ENCODE measurements around the gene CAPN3.

DNA sequence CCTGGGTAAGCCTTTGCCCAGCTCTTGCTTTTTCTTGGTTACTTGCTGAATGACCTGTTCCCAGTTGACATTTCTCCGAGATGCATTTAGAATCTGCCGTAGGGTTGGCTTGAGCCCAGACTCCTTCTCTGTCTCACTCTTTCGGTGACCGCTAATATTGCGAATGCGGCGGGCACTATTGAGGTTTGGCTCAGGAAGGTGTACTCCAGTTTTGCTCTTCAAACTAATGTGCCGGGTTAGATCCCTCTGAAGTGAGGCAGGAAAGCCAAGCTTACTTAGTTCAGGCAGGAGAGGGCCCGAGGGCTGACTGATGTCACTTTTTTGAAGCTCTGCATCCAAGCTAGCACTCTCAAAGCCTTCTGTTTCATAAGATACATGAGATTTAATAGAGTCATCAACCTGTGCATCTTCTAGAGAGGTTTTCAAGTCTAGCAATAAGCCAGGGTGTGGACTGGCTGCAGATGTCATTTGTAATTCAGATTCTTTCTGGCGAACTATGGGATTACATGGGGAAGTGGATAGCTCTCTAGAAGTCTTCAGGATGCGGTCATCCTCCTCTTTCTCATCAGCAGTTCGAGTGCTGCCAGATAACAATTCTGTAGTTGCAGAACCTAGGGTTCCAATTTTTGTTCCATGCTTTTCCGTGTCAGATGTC, 90.6 kb downstream of the CAPN3 start:
- TF ChIP-seq, protein P1, sequence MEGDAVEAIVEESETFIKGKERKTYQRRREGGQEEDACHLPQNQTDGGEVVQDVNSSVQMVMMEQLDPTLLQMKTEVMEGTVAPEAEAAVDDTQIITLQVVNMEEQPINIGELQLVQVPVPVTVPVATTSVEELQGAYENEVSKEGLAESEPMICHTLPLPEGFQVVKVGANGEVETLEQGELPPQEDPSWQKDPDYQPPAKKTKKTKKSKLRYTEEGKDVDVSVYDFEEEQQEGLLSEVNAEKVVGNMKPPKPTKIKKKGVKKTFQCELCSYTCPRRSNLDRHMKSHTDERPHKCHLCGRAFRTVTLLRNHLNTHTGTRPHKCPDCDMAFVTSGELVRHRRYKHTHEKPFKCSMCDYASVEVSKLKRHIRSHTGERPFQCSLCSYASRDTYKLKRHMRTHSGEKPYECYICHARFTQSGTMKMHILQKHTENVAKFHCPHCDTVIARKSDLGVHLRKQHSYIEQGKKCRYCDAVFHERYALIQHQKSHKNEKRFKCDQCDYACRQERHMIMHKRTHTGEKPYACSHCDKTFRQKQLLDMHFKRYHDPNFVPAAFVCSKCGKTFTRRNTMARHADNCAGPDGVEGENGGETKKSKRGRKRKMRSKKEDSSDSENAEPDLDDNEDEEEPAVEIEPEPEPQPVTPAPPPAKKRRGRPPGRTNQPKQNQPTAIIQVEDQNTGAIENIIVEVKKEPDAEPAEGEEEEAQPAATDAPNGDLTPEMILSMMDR (IDR thresholded peaks at IDR 0.05): no peak
- no peak for TF ChIP-seq POLR2A (IDR thresholded peaks at IDR 0.05)
